Panc1 (cell line): Measurements from ENCODE around the gene RABGAP1L.

Experiments used
- POLR2AphosphoS5 ChIP-seq: IDR thresholded peaks from 2 replicates; pipeline ENCODE4 v1.6.1; 2012; ENCODE audit warnings: mild to moderate bottlenecking, low read depth, low read length, moderate library complexity
- TCF7L2 ChIP-seq: IDR thresholded peaks from 2 replicates; pipeline ENCODE4 v1.6.1; 2011; ENCODE audit warnings: mild to moderate bottlenecking, low read depth, low read length, inconsistent platforms
- TF ChIP-seq, protein P1 (sequence below), 2 experiments: IDR thresholded peaks; 2 replicates each; pipeline ENCODE4 v1.6.1; 2011 to 2012; ENCODE audit warnings: low read depth in 2 of 2, control low read depth in 1 of 2, low read length in 1 of 2, mild to moderate bottlenecking in 1 of 2, moderate library complexity in 1 of 2; ENCODE audit not compliant: insufficient read depth in 1 of 2
- TF ChIP-seq, protein P2 (sequence below): fragments of 450-650 bp; IDR thresholded peaks from 2 replicates; pipeline ENCODE4 v1.5.1; 2017; ENCODE audit warnings: mild to moderate bottlenecking

DNA sequence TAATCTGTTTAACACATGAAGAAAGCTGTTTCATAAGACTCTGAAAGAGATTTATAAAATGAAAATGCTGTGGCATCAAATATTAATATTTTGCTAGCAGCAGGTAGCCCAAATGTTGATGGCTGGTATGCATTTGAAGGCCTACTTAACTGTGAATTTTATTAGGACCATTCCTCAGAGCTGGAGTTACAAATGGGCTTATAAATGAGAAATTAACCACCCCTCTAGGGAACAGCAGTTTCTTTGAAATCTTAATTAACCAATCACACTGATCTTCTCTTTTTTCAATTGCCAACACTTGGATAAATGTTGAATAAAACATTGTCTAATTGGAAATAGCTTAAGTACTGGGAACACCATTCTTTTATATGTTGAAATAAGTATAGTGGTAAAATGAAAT is 418.4 kb downstream of the RABGAP1L start:
- TF ChIP-seq, protein P1, sequence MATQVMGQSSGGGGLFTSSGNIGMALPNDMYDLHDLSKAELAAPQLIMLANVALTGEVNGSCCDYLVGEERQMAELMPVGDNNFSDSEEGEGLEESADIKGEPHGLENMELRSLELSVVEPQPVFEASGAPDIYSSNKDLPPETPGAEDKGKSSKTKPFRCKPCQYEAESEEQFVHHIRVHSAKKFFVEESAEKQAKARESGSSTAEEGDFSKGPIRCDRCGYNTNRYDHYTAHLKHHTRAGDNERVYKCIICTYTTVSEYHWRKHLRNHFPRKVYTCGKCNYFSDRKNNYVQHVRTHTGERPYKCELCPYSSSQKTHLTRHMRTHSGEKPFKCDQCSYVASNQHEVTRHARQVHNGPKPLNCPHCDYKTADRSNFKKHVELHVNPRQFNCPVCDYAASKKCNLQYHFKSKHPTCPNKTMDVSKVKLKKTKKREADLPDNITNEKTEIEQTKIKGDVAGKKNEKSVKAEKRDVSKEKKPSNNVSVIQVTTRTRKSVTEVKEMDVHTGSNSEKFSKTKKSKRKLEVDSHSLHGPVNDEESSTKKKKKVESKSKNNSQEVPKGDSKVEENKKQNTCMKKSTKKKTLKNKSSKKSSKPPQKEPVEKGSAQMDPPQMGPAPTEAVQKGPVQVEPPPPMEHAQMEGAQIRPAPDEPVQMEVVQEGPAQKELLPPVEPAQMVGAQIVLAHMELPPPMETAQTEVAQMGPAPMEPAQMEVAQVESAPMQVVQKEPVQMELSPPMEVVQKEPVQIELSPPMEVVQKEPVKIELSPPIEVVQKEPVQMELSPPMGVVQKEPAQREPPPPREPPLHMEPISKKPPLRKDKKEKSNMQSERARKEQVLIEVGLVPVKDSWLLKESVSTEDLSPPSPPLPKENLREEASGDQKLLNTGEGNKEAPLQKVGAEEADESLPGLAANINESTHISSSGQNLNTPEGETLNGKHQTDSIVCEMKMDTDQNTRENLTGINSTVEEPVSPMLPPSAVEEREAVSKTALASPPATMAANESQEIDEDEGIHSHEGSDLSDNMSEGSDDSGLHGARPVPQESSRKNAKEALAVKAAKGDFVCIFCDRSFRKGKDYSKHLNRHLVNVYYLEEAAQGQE (IDR thresholded peaks at IDR 0.05; ENCODE audit: insufficient read depth in 1 of 2, low read depth in 2 of 2, low read length in 1 of 2) = no peak
- TF ChIP-seq, protein P2, sequence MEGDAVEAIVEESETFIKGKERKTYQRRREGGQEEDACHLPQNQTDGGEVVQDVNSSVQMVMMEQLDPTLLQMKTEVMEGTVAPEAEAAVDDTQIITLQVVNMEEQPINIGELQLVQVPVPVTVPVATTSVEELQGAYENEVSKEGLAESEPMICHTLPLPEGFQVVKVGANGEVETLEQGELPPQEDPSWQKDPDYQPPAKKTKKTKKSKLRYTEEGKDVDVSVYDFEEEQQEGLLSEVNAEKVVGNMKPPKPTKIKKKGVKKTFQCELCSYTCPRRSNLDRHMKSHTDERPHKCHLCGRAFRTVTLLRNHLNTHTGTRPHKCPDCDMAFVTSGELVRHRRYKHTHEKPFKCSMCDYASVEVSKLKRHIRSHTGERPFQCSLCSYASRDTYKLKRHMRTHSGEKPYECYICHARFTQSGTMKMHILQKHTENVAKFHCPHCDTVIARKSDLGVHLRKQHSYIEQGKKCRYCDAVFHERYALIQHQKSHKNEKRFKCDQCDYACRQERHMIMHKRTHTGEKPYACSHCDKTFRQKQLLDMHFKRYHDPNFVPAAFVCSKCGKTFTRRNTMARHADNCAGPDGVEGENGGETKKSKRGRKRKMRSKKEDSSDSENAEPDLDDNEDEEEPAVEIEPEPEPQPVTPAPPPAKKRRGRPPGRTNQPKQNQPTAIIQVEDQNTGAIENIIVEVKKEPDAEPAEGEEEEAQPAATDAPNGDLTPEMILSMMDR = no peak
- TF ChIP-seq POLR2AphosphoS5 (no peak), TCF7L2 (no peak)
